ENCODE measurements around the gene KIF1B.

DNA sequence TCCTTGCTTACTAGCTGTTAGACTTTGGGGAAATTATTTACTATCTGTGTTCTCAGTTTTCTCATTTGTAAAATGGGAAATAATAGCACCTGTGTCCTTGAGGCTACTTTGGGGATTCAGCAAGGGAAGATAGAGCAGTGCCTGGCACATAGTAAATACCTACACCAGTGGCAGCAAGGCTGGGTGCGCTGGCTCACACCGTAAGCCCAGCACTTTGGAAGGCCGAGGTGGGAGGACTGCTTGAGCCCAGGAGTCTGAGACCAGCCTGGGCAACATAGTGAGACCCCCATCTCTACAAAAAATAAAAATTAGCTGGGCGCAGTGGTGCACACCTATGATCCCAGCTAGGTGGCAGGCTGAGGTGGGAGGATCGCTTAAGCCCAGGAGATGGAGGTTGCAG, 211.3 kb downstream of the KIF1B start:
- TF ChIP-seq, protein P1, sequence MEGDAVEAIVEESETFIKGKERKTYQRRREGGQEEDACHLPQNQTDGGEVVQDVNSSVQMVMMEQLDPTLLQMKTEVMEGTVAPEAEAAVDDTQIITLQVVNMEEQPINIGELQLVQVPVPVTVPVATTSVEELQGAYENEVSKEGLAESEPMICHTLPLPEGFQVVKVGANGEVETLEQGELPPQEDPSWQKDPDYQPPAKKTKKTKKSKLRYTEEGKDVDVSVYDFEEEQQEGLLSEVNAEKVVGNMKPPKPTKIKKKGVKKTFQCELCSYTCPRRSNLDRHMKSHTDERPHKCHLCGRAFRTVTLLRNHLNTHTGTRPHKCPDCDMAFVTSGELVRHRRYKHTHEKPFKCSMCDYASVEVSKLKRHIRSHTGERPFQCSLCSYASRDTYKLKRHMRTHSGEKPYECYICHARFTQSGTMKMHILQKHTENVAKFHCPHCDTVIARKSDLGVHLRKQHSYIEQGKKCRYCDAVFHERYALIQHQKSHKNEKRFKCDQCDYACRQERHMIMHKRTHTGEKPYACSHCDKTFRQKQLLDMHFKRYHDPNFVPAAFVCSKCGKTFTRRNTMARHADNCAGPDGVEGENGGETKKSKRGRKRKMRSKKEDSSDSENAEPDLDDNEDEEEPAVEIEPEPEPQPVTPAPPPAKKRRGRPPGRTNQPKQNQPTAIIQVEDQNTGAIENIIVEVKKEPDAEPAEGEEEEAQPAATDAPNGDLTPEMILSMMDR (IDR thresholded peaks at IDR 0.05; ENCODE audit: insufficient read depth, low read length, poor library complexity, severe bottlenecking), result no peak
- no peak for TF ChIP-seq EZH2phosphoT487 (conservative IDR thresholded peaks at IDR 0.05; ENCODE audit: low read length)
